GM12864 (cell line): ENCODE results near the gene ROR1.

ENCODE experiments used
- DNase-seq: peaks from one replicate; pipeline ENCODE4 v3.0.0-alpha.2; 2011; ENCODE audit warnings: low read depth
- H3K4me3 ChIP-seq: 2 replicates; pipeline ENCODE4 v1.5.1; 2011; ENCODE audit warnings: mild to moderate bottlenecking, low read depth, low read length, control low read depth
- CTCF ChIP-seq: IDR thresholded peaks from 2 replicates; pipeline ENCODE4 v1.5.1; 2011; ENCODE audit warnings: low read depth, mild to moderate bottlenecking, moderate library complexity, low read length, control low read depth, inconsistent platforms; ENCODE audit errors: missing control alignments

Gene ROR1

GRCh38 chr1:63854091-63854490 lies 80.3 kb downstream of the ROR1 start:
- DNase-seq = no peak
- TF ChIP-seq CTCF = no peak
- H3K4me3 ChIP-seq = no peak overlapping the region

GRCh38 chr1:63855942-63856341 lies 82.1 kb downstream of the ROR1 start:
- DNase-seq = no peak

GRCh38 chr1:63856924-63857323 lies 83.1 kb downstream of the ROR1 start:
- no peak for DNase-seq
- H3K4me3 ChIP-seq = no peak overlapping the region
- no peak for TF ChIP-seq CTCF

More at GRCh38 chr1:63855942-63856341, 82.1 kb downstream of the ROR1 start:
- no peak overlapping the region for H3K4me3 ChIP-seq
- no peak for TF ChIP-seq CTCF

- no peak for DNase-seq
- H3K4me3 ChIP-seq = no peak overlapping the region
- no peak for TF ChIP-seq CTCF
Measured at GRCh38 chr1:63857478-63857877, 83.7 kb downstream of the ROR1 start.

- H3K4me3 ChIP-seq = no peak overlapping the region
- no peak for DNase-seq
- no peak for TF ChIP-seq CTCF
Measured at GRCh38 chr1:63858153-63858552, 84.3 kb downstream of the ROR1 start.

- no peak for TF ChIP-seq CTCF
- DNase-seq = no peak
- no peak overlapping the region for H3K4me3 ChIP-seq
Measured at GRCh38 chr1:63859480-63860275, 85.9 kb downstream of the ROR1 start.

GRCh38 chr1:63861052-63861691 lies 87.4 kb downstream of the ROR1 start:
- no peak for TF ChIP-seq CTCF
- no peak for DNase-seq
- no peak overlapping the region for H3K4me3 ChIP-seq
